Measurements from ENCODE around the gene THRAP3.
"Not testable (repeated sequence)": the region's sequence is repeated elsewhere in the genome, so short reads cannot be mapped to it uniquely, and the experiment has no call there.

Gene THRAP3

GRCh38 chr1:36198641-36199040 lies 25.6 kb upstream of the THRAP3 start:
- Mint-ChIP-seq H3K36me3 (ENCODE audit: low read depth) (no peaks in the 10 kb centered on the region), H3K9me3 (no peaks in the 10 kb centered on the region), H3K4me1 (no peaks in the 10 kb centered on the region), H3K27me3 (no peaks in the 10 kb centered on the region), H3K27ac (no peak overlapping the region), H3K4me3 (no peak overlapping the region)
- DNase-seq, result no peak
- ATAC-seq, result no peak

GRCh38 chr1:36199934-36200741 lies 24.1 kb upstream of the THRAP3 start:
- Mint-ChIP-seq H3K9me3 (no peaks in the 10 kb centered on the region), H3K4me3 (no peak overlapping the region), H3K4me1 (peaks cover 3% of the 10 kb centered on the region), H3K27me3 (no peaks in the 10 kb centered on the region), H3K36me3 (ENCODE audit: low read depth) (no peaks in the 10 kb centered on the region), H3K27ac (no peak overlapping the region)
- ATAC-seq, result no peak
- no peak for DNase-seq

DNA sequence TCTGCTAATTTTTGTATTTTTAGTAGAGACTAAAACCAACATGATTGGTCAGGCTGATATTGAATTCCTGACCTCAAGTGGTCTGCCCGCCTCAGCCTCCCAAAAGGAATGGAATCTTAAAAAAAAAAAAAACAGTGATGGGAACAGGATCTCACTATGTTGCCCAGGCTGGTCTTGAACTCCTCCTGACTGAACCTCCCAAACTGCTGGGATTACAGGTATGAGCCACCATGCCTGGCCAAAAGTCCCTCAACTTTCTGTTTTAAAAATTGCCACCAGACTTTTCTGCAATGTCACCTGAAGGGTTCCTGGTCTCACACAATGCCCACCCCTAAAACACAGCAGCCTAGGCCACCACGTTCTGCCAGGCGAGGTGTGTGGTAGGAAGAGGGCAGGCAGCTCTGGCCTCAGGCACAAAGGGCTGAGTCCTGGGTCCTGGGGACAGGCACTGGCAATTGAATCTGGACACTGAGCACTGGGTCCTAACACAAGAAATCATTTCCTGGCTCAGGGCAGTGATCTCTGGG lies 21.2 kb upstream of the THRAP3 start:
- H3K27me3 Mint-ChIP-seq, result no peaks in the 10 kb centered on the region
- H3K4me1 Mint-ChIP-seq, result peaks cover 22% of the 10 kb centered on the region
- DNase-seq, result no peak
- no peak overlapping the region for H3K27ac Mint-ChIP-seq
- H3K9me3 Mint-ChIP-seq, result no peaks in the 10 kb centered on the region
- no peak for ATAC-seq
- H3K36me3 Mint-ChIP-seq (ENCODE audit: low read depth), result no peaks in the 10 kb centered on the region
- no peak overlapping the region for H3K4me3 Mint-ChIP-seq

- ATAC-seq, result no peak
- H3K27me3 Mint-ChIP-seq, result no peaks in the 10 kb centered on the region
- H3K4me3 Mint-ChIP-seq, result no peak overlapping the region
- H3K27ac Mint-ChIP-seq, result no peak overlapping the region
- no peaks in the 10 kb centered on the region for H3K9me3 Mint-ChIP-seq
- no peak for DNase-seq
- no peaks in the 10 kb centered on the region for H3K36me3 Mint-ChIP-seq (ENCODE audit: low read depth)
- H3K4me1 Mint-ChIP-seq, result peaks cover 22% of the 10 kb centered on the region
Measured at GRCh38 chr1:36203554-36204346, 20.5 kb upstream of the THRAP3 start.

- no peak overlapping the region for H3K27ac Mint-ChIP-seq
- no peak for ATAC-seq
Measured at GRCh38 chr1:36204347-36204909, 19.8 kb upstream of the THRAP3 start.

DNA sequence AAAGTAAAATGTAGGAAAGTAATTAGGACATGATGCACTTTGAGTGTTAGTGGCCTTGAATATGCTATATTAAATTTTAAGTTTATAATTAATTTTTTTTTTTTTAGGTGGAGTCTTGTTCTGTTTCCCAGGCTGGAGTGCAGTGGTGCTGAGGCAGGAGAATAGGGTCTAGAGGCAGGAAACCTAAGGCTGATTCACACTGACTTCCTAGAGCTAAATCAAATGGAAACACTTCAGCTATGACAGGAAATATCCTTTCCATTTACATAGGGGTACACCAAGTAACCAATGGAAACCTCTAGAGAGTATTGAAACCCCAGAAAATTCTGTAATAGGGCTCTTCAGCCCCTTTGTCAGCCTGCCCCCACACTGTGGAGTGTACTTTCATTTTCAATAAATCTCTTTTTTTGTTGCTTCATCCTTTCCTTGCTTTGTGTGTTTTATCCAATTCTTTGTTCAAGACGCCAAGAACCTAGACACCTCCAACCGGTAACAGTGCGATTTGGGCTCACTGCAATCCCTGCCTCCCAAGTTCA lies 17.9 kb upstream of the THRAP3 start:
- no peaks in the 10 kb centered on the region for H3K27me3 Mint-ChIP-seq
- ATAC-seq, result peak; percentile 92
- H3K4me1 Mint-ChIP-seq, result peaks cover 22% of the 10 kb centered on the region
- H3K27ac Mint-ChIP-seq, result peak overlapping the region; percentile 91
- H3K36me3 Mint-ChIP-seq (ENCODE audit: low read depth), result no peaks in the 10 kb centered on the region
- DNase-seq, result peak; percentile 16
- H3K4me3 Mint-ChIP-seq, result peak overlapping the region; percentile 33
- H3K9me3 Mint-ChIP-seq, result no peaks in the 10 kb centered on the region

More at GRCh38 chr1:36204347-36204909, 19.8 kb upstream of the THRAP3 start:
- Mint-ChIP-seq H3K4me1 (peaks cover 22% of the 10 kb centered on the region), H3K4me3 (no peak overlapping the region), H3K36me3 (ENCODE audit: low read depth) (no peaks in the 10 kb centered on the region), H3K27me3 (no peaks in the 10 kb centered on the region), H3K9me3 (no peaks in the 10 kb centered on the region)
- no peak for DNase-seq

DNA sequence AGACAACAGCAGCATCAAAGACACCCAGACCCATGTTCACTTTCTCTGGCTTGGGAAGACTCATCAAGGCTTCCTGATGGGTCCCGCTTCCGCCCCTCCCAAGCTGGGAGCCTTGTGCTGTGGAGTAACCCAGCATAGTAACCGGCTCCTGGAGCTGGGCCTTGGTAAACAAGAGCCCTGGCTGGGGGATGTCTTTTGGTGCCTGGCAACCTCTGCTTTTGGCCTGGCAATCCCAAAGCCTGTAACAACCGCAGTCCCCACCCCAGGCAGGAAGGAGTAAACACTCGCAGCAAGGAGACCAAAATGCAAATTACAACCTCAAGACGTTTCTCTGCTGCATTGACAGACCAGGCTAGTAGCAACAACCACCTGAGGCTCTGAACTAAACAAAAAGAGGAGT lies 16.9 kb upstream of the THRAP3 start:
- no peak for DNase-seq
- Mint-ChIP-seq H3K36me3 (ENCODE audit: low read depth) (no peaks in the 10 kb centered on the region), H3K9me3 (no peaks in the 10 kb centered on the region), H3K4me1 (peaks cover 22% of the 10 kb centered on the region), H3K27ac (peak overlapping the region; percentile 91), H3K4me3 (peak overlapping the region; percentile 30), H3K27me3 (no peaks in the 10 kb centered on the region)
- no peak for ATAC-seq

- H3K4me1 Mint-ChIP-seq, result peaks cover 22% of the 10 kb centered on the region
- DNase-seq (no peak), ATAC-seq (no peak)
- H3K27me3 Mint-ChIP-seq, result no peaks in the 10 kb centered on the region
- H3K27ac Mint-ChIP-seq, result no peak overlapping the region
- no peaks in the 10 kb centered on the region for H3K36me3 Mint-ChIP-seq (ENCODE audit: low read depth)
- H3K4me3 Mint-ChIP-seq, result no peak overlapping the region
- H3K9me3 Mint-ChIP-seq, result no peaks in the 10 kb centered on the region
Measured at GRCh38 chr1:36208978-36209703, 15.1 kb upstream of the THRAP3 start.

- H3K4me3 Mint-ChIP-seq, result no peak overlapping the region
- H3K9me3 Mint-ChIP-seq, result no peaks in the 10 kb centered on the region
- H3K27ac Mint-ChIP-seq, result no peak overlapping the region
- peaks cover 9% of the 10 kb centered on the region for H3K4me1 Mint-ChIP-seq
- ATAC-seq (no peak), DNase-seq (no peak)
- no peaks in the 10 kb centered on the region for H3K27me3 Mint-ChIP-seq
- H3K36me3 Mint-ChIP-seq (ENCODE audit: low read depth), result no peaks in the 10 kb centered on the region
Measured at GRCh38 chr1:36211307-36211706, 12.9 kb upstream of the THRAP3 start.

DNA sequence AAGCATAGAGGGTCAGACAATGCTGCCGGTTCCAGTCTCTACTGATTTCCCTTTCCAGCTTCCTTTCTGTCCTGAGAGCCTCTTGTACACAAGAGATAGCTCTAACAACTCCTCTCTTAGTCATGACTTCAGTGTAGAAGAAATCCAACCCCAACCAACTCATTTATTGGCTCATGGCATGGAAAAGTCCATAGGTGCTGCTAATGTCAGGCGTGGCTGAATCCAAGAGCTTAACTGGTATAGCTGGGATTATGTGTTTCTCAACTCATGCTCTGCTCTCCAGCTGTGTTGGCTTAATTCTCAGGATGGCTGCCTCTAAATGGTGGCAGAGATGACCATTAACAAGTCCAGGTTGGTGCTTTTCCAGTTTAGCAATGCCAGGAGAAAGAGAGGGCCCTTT lies 12.4 kb upstream of the THRAP3 start:
- no peaks in the 10 kb centered on the region for H3K36me3 Mint-ChIP-seq (ENCODE audit: low read depth)

GRCh38 chr1:36212782-36213181 lies 11.5 kb upstream of the THRAP3 start:
- H3K27ac Mint-ChIP-seq, result no peak overlapping the region
- no peak for ATAC-seq
- H3K4me1 Mint-ChIP-seq, result peaks cover 8% of the 10 kb centered on the region

More for the DNA sequence above, 12.4 kb upstream of the THRAP3 start:
- Mint-ChIP-seq H3K4me1 (peaks cover 5% of the 10 kb centered on the region), H3K27ac (no peak overlapping the region), H3K4me3 (no peak overlapping the region), H3K9me3 (no peaks in the 10 kb centered on the region), H3K27me3 (no peaks in the 10 kb centered on the region)
- DNase-seq (no peak), ATAC-seq (no peak)

DNA sequence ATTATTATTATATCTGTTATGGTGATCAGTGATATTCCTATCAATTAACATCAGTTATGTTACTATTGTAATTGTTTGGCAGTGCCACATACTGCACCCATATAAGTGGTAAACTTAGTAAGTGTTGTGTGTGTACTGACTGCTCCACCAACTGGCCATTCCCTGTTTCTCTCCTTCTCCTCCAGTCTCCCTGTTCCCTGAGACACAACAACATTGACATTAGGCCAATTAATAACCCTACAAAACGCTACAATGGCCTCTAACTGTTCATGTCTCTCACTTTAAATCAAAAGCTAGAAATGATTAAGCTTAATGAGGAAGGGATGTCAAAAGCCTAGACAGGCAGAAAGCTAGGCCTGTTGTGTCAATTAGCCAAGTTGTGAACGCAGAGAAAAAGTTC lies 6.6 kb upstream of the THRAP3 start:
- Mint-ChIP-seq H3K4me1 (peaks cover 9% of the 10 kb centered on the region), H3K9me3 (no peaks in the 10 kb centered on the region), H3K27ac (peak overlapping the region; percentile 67), H3K36me3 (ENCODE audit: low read depth) (no peaks in the 10 kb centered on the region), H3K27me3 (no peaks in the 10 kb centered on the region), H3K4me3 (no peak overlapping the region)
- ATAC-seq (peak; percentile 36), DNase-seq (no peak)

More at GRCh38 chr1:36212782-36213181, 11.5 kb upstream of the THRAP3 start:
- Mint-ChIP-seq H3K36me3 (ENCODE audit: low read depth) (no peaks in the 10 kb centered on the region), H3K4me3 (no peak overlapping the region), H3K9me3 (no peaks in the 10 kb centered on the region), H3K27me3 (no peaks in the 10 kb centered on the region)
- no peak for DNase-seq

DNA sequence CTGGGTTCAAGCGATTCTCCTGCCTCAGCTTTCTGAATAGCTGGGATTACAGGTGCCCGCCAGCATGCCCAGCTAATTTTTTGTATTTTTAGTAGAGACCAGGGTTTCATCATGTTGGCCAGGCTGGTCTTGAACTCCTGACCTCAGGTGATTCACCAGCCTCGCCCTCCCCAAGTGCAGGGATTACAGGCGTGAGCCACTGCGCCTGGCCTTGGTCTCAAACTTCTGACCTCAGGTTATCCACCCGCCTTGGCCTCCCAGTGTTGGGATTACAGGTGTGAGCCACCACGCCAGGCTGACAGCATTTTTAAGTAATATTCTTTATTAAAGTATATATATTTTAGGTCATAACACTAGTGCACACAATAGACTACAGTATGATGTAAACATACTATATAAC lies 2.3 kb upstream of the THRAP3 start:
- Mint-ChIP-seq H3K4me1 (peaks cover 31% of the 10 kb centered on the region), H3K36me3 (ENCODE audit: low read depth) (peaks cover 17% of the 10 kb centered on the region)
- H3K27me3 Mint-ChIP-seq, H3K9me3 Mint-ChIP-seq, H3K4me3 Mint-ChIP-seq, ATAC-seq, H3K27ac Mint-ChIP-seq, DNase-seq: not testable (repeated sequence)
